GM13977 (cell line): ENCODE results near the gene NKG7.
A peak's percentile ranks its signal among the peaks of the same experiment; 100 is the strongest.

ENCODE experiments used
- DNase-seq: peaks from one replicate; pipeline ENCODE4 v3.0.0; 2012; ENCODE audit warnings: low spot score
- CTCF ChIP-seq: IDR thresholded peaks from 2 replicates; pipeline ENCODE4 v1.5.1; 2012; ENCODE audit warnings: mild to moderate bottlenecking, control low read depth; ENCODE audit not compliant: insufficient read depth; ENCODE audit errors: extremely low read depth, missing control alignments
- in situ Hi-C: fragments of 300-500 bp; cut with MboI; formaldehyde crosslinking; loops from one replicate; pipeline ENCODE4 v1.12.0; 2022; ENCODE audit warnings: low sequenced_read_pairs, low pct_unique_long_range_greater_than_20kb, mixed read lengths, inconsistent platforms; ENCODE audit not compliant: unreplicated experiment

NKG7 gene

DNA sequence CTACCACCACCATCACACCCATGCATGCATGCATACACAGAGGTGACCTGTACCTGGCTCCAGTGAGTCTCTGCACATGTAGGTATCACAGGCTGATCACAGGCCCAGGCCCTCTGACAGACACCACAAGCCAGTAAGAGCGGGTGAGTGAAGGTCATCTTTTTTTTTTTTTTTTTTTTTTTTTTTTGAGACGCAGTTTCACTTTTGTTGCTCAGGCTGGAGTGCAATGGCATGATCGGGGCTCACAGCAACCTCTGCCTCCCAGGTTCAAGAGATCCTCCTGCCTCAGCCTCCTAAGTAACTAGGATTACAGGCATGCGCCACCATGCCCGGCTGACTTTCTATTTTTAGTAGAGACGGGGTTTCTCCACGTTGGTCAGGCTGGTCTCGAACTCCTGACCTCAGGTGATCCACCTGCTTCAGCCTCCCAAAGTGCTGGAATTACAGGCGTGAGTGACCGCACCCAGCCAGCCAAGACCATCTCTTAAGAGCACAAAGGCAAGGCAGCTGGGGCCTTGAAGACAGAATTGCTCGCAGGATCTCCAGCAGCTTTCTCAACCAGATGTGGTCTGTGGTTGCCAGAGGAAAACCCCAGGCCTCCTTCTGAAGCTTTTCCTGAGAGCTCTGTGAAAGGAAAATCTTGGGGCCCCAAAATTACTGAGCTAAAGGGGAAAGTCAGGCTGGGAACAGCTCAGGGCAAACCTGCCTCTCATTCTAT, 3.2 kb upstream of the NKG7 start:
- no peak for TF ChIP-seq CTCF
- in situ Hi-C loops = no loop called here
- DNase-seq = peak; percentile 68

GRCh38 chr19:51372021-51372648, 319 bp downstream of the NKG7 start:
- TF ChIP-seq CTCF = no peak
- no peak for DNase-seq
- in situ Hi-C loops = no loop called here

DNA sequence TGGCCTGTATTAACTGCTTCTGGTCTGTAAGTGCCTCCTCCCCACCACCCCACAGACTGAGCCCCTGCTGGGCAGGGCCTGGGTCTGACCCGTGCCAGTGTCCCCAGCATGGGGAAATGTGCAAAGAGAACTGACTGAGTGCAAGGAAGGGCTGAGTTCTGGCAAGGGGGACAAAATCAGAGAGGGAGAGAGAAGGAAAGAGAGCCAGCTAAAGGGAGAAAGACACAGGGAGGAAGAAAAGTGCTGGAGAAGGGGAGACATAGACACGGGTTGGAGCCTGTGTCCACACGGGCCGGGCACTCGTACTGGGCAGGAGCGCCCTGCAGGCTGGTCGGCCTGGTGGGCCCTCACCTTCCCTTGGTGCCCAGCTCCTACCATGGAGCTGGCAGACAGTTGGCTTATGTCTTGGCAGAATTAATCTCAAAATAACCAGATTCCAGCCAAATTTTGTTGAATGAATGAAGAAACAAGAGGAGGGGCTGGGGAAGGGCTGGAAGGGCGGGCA, 1.2 kb downstream of the NKG7 start:
- no peak for DNase-seq
- in situ Hi-C loops = no loop called here
- no peak for TF ChIP-seq CTCF

DNA sequence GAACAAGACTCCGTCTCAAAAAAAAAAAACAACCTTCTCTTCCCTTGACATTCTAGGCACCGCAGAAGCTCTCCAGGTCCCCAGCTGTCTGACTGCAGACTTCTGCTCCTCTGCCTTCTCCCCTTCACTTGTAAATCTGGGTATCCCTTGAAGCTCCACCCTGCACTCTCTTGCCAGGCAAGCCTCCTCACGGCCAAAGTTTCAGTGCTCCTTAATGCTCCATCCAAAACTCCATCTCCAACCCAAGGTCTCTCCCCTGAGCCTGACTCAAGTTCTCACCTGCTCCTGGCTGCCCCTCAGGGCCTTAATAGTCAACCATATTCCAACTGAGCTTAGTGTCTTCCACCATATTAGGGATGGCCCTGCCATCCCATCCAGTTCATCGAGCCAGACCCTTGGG, 2.2 kb downstream of the NKG7 start:
- TF ChIP-seq CTCF = no peak
- DNase-seq = no peak
- in situ Hi-C loops = no loop called here

GRCh38 chr19:51368366-51369282, 3.8 kb downstream of the NKG7 start, which contains the start of gene CLDND2:
Gene CLDND2, minus strand, starts transcription at chr19:51369003. Its CDS starts 426 bp downstream, at chr19:51368577.
- no peak for DNase-seq
- in situ Hi-C loops = no loop called here

More at GRCh38 chr19:51368366-51369282, 3.8 kb downstream of the NKG7 start, which contains the start of gene CLDND2:
- TF ChIP-seq CTCF = no peak
